GM18519 (cell line): ENCODE measurements around the gene GLIS2.

Source experiments
- ATAC-seq: cut with Tn5 transposase; IDR thresholded peaks from one replicate; pipeline ENCODE4 v1.9.1; 2021; ENCODE audit warnings: mild to moderate bottlenecking, moderate library complexity; ENCODE audit not compliant: unreplicated experiment, low FRiP score

GLIS2 gene

DNA sequence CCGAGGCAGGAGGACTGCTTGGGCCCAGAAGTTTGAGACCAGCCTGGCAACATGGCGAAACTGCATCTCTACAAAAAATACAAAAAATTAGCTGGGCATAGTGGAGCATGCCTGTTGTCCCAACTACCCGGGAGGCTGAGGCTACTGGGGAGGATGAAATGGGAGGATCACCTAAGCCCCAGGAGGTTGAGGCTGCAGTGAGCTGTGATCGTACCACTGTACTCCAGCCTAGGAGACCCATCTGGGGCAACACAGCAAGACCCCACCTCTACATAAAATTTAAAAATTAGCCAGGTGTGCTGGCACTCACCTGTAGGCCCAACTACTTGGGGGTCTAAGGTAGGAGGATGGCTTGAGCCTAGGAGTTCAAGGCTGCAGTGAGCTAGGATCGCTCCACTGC, 33.5 kb downstream of the GLIS2 start:
- ATAC-seq: no peak

DNA sequence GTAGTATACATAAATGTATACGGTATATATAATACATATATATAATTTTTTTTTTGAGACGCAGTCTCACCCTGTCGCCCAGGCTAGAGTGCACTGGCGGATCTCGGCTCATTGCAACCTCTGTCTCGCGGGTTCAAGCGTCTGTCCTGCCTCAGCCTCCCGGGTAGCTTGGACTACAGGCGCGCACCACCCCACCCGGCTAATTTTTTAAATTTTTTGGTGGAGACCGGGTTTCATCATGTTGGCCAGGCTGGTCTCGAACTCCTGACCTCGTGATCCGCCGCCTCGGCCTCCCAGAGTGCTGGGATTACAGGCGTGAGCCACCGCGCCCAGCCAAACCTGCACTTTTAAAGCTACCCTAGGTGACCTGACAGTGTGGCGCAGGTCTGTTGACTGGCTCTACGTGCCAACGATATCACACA, 34.5 kb downstream of the GLIS2 start:
- no peak for ATAC-seq

DNA sequence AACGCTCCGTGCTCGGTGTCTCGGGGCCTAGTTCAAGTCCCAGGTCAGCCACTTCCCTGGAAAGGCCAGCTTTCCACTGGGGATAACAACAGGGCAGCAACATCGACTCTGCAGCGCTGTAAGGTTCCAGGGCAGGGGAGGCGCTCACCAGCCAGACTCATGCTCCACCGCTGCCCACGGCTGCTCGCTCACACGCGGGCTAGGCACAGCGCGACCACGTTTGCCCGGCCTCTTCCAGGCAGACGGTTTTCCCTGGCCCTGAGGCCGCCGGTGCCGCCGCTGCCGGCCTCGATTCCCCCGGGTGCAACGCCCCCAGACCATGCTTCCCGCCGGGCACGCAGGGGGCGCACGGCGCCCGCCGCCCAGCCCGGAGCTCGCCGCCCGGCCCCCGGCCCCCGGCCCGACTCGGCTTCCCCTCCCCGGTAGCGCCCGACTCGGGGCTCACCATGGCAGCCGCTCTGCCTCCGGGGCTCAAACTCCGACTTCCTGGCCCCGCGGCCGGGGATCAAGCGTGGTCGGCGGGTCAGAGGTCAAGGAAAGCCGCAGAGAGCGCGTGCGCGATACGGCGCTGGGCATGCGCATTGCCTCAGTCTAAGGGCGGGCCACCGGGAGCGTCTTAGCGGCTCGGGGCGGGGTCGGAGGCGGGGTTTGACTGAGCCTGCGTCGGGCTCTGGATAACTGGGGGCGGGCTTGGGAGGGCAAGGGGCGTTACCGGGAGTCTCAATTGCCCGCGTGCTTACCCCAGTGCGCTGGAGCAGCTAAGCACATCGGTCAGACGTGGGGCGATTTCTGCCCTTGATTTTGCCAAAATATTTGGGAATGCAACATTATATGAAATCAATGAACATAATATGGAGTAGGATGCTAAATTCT, 35.2 kb downstream of the GLIS2 start, which contains the start of gene PAM16:
Gene PAM16 (minus strand): TSS at position 535 of the 873 bp plus-strand sequence. CDS start 87 bp downstream, at position 448.
- peak; percentile 82 for ATAC-seq

DNA sequence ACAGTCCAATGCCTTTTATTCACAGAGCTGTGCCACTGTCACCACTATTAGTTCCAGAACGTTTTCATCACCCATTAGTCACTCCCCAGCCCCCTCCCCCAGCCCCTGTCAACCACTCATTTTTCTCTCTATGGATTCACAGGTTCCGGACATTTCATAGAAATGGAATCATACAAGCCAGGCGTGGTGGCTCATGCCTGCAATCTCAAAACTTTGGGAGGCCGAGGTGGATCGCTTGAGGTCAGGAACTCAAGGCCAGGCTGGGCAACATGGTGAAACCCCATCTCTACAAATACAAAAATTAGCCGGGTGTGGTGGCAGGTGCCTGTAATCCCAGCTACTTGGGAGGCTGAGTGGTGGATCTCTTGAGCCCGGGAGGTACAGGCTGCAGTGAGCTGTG, 36.0 kb downstream of the GLIS2 start:
- ATAC-seq: no peak

DNA sequence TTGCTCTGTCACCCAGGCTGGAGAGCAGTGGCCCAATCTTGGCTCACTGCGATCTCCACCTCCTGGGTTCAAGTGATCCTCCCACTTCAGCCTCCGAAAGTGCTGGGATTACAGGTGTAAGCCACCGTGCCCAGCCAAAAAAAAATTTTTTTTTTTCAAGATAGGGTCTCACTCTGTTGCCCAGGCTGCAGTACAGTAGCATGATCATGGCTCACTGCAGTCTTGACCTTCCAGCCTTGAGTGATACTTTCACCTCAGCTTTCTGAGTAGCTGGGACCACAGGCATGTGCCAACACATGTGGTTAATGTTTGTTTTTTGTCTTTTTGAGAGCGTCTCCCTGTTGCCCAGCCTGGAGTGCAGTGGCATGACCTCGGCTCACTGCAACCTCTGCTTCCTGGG, 37.0 kb downstream of the GLIS2 start:
- no peak for ATAC-seq

DNA sequence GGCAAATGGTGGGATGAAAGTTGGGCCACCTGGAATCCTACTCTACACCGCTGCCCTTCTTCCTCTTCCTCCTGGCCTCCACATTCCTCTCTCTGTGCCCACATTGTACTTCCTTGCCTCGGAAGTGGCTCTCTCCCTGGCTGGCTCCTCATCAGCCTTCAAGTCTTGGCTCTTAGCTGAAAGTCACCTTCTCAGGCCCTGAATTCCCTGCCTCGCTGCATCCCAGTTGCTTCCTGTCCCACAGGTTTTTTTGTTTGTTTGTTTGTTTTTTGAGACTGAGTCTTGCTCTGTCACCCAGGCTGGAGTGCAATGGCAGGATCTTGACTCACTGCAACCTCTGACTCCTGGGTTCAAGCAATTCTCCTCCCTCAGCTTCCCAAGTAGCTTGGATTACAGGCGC, 37.8 kb downstream of the GLIS2 start:
- no peak for ATAC-seq

DNA sequence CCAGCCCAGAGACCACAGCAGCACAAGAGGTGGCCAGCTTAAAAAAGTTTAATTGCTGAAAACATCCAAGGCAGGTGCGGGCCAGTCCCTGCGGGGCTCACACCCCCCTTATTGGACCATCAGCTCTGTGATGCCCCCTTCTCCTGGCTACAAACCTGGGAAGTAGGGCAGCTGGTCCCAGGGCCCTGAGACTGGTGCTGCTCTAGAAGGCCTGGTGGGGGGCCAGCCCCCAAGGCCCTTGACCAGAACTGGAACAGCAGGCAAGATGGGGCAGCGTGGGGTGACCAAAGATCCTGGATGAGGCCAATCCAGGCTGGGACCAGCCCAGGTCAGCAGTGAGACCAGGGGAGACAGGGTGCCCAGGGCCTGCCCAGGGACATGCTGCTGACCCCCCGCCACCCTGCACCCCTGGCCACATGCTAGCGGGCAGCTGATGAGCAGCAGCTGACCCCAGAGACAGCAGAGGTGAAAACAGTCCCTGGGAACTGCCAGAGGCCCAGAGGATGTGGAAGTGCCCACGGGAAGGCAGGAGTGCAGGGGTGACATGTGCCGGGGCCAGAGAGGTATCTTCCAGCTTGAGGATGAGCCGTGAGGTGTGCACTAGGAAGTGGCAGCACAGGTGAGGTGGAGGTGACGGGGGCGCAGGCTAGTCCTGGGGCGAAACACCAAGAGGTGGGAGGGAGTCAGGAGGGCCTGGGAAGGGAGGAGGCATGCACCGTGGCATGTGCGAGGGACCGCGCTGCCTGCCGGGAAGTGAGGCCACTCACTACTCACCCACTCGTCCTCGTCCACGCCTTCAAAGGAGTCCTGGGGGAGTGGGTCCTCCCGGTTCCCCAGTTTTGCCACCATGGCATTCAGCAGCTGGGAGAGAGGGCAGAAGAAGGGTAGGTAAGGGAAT, 38.9 kb downstream of the GLIS2 start:
- no peak for ATAC-seq

DNA sequence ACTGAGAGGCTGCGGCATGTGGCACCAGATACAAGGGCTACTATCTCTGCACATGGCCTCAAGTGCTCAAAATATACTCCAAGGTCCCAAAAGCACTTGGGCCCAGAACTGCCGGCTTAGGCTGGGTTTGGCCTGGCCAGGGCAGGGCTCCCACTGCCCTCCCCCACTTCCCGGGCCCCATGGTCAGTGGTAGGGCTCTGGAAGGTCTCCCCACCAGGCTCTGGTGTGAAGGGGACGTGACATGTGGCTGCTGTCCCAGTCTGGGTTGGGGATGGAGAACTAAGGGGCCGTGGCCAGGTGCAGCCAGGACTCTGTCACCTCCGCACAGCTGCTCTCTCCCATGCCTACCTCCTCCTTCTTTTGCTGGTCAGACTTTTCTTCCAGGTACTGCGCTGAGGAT, 41.0 kb downstream of the GLIS2 start:
- no peak for ATAC-seq

DNA sequence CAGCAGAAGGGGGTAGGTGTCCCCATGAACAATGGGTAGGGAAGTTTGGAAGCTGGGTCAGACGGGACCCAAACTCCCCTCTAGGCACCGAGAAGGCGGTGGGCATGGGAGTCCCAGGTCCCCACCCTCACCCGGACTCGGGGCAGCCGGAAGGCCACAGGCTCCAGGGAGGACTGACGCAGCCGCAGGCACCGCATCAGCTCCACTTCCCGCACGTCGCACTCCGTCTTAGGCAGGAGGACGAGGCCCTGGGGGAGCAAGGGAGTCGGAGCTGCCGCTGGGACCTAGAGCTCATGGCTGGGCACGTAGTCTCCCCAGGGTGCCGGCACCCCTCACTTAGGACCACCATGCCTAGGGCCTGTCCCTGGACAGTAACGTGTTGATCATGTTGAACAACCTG, 42.4 kb downstream of the GLIS2 start:
- no peak for ATAC-seq

DNA sequence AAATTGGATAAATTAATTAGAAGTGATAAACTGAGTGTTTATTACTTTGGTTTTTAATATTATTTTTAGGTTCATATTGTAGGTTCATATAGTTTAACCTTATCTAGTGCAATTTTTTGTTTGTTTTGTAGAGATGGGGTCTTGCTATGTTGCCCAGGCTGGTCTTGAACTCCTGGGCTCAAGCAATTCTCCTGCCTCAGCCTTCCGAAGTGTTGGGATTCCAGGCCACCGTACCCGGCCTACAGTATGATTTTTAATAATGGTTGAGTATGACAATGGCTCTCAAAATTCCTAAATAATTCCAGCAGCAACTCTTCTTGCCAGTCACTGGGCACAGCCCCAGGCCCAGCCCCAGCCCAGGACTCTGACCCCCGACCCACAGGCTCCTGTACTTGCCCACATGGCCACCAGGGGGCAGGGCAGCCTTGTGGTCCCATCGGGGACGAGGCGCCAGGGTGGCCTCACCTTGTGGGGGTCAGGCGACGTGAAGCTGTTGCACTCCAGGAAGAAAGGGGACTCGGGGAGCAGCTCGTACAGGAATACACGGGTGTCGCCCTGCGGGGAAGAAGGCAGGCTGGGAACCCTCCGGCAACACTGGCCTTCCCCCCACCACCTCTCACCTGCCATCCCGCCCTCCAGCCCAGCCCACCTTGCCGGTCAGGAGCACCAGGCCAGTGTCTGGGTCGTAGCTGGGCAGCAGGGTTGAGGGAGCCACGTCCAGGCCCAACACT, 43.1 kb downstream of the GLIS2 start:
- ATAC-seq: no peak

DNA sequence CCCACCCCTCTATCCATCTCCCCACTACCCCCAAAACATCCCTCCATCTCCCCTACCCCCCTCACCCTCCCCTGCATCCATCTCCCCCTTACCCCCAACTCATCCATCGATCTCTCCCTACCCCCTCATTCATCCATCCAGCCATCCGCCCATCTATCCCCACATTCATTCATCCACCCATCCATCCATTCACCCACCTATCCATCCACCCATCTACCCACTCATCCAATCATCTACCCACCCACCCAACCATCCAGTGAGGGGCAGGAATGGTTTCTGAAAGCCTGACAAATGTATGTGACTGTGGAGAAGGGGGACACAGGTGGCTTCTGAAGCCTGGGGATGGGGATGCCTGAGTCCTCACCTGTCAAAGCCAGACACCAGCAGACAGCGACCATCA, 44.0 kb downstream of the GLIS2 start:
- no peak for ATAC-seq

DNA sequence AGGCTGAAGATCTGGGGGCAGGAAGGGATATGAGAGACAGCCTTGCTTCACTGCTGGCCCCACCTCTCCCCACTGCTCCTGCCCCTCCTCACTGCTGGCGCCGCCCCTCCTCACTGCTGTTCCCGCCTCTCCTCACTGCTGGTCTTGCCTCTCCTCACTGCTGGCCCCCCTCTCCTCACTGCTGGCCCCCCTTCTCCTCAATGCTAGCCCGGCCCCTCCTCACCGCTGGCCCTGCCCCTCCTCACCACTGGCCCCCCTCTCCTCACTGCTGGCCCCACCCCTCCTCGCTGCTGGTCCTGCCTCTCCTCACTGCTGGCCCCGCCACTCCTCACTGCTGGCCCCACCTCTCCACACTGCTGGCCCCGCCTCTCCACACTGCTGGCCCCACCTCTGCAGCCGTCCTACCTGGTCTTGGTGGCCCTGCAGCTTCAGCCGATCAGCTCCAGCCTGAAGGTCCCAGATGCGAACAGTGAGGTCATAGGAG, 44.7 kb downstream of the GLIS2 start:
- no peak for ATAC-seq

DNA sequence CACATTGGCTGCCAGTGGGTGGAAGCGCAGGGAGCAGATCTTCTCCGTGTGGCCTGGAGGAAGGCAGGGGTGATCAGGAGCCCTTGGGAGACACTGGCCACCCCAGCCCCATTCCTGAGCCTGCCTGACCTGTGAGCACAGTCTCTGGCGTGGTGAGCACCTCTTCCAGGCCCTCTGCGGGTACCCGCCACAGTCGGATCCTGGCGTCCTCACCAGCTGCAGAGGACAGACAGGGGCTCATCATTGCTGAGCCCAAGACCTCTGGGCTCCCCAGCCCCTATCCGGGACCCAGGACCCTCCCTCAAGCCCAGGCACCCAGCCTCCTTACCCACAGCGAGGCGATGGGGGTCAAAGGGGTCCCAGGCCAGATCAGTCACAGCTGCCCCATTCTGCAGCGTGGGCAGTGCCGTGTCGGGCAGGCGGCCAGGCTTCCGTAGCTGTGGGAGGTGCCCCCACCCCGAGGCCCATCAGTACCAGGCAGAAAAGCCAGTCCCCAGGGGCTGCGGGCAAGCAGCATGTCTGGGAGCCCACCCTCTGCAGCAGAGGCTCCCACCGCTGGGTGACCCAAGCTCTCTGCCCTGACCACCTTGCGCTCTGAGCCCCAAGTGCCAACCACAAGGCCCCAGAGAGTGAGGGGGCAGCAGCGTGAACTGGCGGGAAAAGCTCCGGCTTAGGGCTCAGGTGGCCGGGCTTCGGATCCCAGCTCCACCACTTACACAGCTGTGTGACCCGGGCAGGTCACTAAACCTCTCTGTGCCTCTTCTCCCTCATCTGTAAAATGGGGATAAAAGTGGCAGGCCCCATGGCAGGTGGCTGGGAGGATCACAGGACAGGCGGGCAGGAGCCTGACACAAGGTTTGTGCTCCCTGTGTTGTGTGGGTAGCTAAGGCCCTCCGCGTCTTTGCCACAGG, 45.4 kb downstream of the GLIS2 start:
- no peak for ATAC-seq

DNA sequence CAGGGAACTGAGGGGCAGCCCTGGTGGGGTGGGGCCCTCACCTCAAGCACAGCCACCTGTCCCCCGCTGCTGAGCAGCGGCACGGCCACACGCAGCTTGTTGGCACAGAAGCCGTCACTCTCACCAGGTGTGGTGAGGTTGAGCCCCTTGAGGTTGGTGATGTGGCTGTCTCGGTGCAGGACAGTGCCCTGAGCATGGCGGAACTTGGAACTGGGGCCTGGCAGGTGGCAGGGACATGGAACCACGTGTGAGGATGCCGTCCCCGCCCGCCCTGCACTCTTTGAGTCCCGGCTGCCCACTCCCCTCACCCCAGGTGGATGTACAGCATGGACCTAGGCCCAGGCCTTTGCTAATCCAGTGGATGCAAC, 46.1 kb downstream of the GLIS2 start:
- no peak for ATAC-seq

DNA sequence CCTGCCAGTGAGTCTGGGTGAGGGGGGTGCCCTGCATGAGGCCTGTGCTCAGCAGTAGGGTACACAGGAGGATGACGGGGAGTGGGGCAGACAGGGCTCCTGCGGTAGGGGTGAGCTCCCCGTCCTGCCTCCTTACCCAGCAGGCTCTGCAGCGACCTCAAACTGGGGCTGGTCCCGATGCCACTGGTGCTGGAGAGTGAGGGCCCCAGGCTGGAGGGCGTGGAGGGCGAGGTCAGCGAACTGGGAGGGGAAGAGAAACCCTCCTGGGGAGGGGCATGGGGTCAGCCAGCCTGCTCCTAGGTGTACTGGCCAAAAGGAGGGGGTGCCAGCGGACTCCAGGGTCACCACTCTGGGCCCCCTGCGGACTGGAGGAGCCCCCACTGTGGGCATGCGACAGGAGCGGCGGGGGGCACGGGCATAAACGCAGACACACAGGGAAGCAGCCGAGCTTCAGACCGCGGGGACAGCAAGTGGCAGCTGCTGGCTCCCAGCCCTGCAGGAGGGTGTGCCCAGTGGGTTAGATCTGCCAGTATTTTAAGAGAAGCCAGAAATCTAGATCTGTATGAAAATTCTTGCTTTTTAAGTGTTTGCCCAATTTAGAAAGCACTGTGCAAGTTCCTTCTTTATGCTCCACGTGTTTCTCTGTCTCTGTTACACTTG, 46.7 kb downstream of the GLIS2 start:
- ATAC-seq: no peak

DNA sequence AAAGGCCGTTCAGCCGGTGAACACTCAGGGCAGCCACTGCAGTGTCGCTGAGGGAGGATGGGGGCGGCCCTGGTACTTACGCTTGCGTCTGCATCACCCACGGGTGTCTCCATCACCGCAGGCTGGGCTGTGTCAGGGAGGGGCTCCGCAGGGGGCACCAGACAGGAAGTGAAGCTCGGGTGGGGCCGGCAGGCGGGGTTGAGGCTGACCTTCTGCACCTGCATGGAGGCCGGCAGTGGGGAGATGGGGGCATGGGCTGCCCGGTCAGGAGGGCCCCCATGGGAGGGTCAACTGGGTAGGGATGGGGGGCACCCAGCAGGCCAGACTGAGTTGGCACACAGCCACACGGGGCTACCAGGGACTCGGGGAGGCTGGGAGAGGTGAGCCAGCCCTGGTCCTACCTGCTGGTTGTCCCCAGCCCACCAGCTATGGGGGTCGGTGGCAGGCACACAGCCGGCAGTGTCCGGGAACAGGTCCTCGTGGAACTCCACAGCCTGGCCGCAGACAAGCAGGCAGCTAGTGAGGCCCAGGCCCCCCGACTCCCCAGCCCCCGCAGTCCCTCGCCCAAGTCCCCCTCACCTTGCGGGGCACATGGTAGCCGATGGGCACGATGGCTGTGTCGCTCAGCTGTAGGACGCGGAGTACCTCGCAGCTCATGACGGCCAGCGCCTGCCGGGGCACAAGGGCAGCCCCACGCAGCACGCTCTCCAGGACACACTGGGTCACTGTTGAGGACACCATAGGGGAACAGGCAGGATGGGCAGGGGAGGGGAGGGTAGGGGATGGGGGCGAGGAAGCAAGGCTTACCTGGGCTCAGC, 48.5 kb downstream of the GLIS2 start:
- ATAC-seq: no peak

DNA sequence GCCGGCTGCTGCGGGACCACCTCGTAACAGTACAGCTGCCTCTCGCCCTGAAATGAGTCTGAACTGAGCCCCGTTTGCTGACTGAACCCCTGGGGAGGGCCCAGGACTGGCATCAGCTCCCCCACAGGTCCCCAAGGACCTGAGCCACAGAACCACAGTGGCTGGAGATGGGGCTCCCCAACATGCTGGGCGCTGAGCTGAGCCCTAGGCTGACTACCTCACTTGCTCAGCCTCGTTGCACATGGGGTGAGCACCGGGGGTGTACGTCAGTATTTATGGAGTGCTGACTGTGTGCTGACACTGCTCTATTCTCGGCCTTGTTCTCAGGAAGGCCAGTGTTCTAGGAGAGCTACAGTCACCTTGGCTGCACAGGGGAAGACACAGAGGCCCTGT, 49.1 kb downstream of the GLIS2 start:
- no peak for ATAC-seq

DNA sequence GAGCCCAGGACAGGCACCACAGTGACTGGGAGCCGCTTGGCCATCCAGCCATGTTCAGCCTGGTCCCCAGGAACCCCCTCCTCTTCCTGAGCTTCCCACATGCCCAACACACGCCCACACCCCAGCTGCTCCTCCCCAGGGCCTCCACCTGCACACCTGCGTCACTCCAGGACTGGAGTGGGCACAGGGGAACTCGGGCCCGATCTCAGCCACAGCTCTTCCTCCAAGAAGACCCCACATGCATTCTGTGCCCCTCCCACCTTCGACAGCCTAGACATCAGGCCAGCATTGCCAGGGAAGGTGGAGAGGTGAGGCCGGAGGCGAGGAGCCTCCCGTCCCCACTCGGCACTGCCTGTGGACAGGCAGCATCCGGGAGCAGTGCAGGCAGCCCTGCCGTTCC, 49.7 kb downstream of the GLIS2 start:
- ATAC-seq: no peak
